Calu3 (cell line): ENCODE measurements around the gene CFAP77. TPM values are rescaled to one million over a fixed set of nuclear protein-coding genes. Genes with fewer than 3 reads are reported as not detected.

Experiments used
- BruUV-seq: library from RNA; stranded (reverse); fragments of 400-500 nt; replicated peaks from 2 replicates; lab custom pipeline; 2021; lab: Mats Ljungman, UMichigan
- CTCF ChIA-PET: fragments of 300-600 bp; sonication (Branson Sonifier 250); formaldehyde crosslinking; loops from one replicate; lab custom pipeline; 2022; ENCODE audit warnings: antibody characterized with exemption; lab: Charles Lee
- DNase-seq: peaks from one replicate; pipeline ENCODE4 v3.0.0; 2022
- H3K27ac Mint-ChIP-seq: one replicate; pipeline ENCODE4 v1.8.0; 2022; ENCODE audit warnings: mixed read lengths; ENCODE audit not compliant: unreplicated experiment
- H3K27me3 Mint-ChIP-seq: one replicate; pipeline ENCODE4 v1.8.0; 2022; ENCODE audit warnings: mixed read lengths; ENCODE audit not compliant: unreplicated experiment
- H3K36me3 Mint-ChIP-seq: one replicate; pipeline ENCODE4 v1.8.0; 2022; ENCODE audit warnings: mild to moderate bottlenecking, moderate library complexity, mixed read lengths; ENCODE audit not compliant: insufficient read depth, unreplicated experiment
- H3K4me1 Mint-ChIP-seq: one replicate; pipeline ENCODE4 v1.8.0; 2022; ENCODE audit warnings: mild to moderate bottlenecking, low read depth, mixed read lengths; ENCODE audit not compliant: unreplicated experiment
- H3K4me3 Mint-ChIP-seq: one replicate; pipeline ENCODE4 v1.8.0; 2022; ENCODE audit warnings: mild to moderate bottlenecking, low read depth, moderate library complexity, mixed read lengths; ENCODE audit not compliant: unreplicated experiment
- H3K9me3 Mint-ChIP-seq: one replicate; pipeline ENCODE4 v1.8.0; 2022; ENCODE audit warnings: low read depth, mixed read lengths; ENCODE audit not compliant: unreplicated experiment
- CTCF ChIP-seq: fragments of 200-600 bp; IDR thresholded peaks from one replicate; pipeline ENCODE4 v1.8.0; 2022; ENCODE audit warnings: antibody characterized with exemption; ENCODE audit not compliant: unreplicated experiment
- intact Hi-C: fragments of 100-400 bp; cut with micrococcal nuclease; formaldehyde crosslinking; loops from one replicate; pipeline ENCODE4 v1.10.0; 2022; ENCODE audit not compliant: unreplicated experiment
- total RNA-seq: library from RNA; stranded (reverse); gene quantifications from 2 replicates; pipeline ENCODE4 v1.2.3, GENCODE V29; 2022

Gene CFAP77
- total RNA-seq, 1 experiment from 2014 or later = not detected

GRCh38 chr9:132577119-132577518 is 167.1 kb downstream of the CFAP77 start:
- no peak overlapping the region for H3K4me3 Mint-ChIP-seq
- intact Hi-C loops = loop anchor here (5.0 kb wide), 1 partner anchor 165 kb away; the partner anchor contains the start of gene CFAP77
- H3K36me3 Mint-ChIP-seq = peaks cover 4% of the 10 kb centered on the region
- peaks cover 8% of the 10 kb centered on the region for H3K4me1 Mint-ChIP-seq
- BruUV-seq = no TSS peak
- CTCF ChIA-PET = interaction anchor here (0.7 kb wide), 1 partner anchor 31 kb away, joined by 11 read pairs; no protein-coding TSS in a partner anchor
- DNase-seq = no peak
- H3K9me3 Mint-ChIP-seq = no peaks in the 10 kb centered on the region
- peaks cover 52% of the 10 kb centered on the region for H3K27me3 Mint-ChIP-seq
- no peak overlapping the region for H3K27ac Mint-ChIP-seq
- TF ChIP-seq CTCF = no peak

- Mint-ChIP-seq H3K36me3 (peaks cover 4% of the 10 kb centered on the region), H3K27me3 (peaks cover 58% of the 10 kb centered on the region), H3K4me3 (no peak overlapping the region), H3K9me3 (no peaks in the 10 kb centered on the region), H3K4me1 (no peaks in the 10 kb centered on the region), H3K27ac (no peak overlapping the region)
- no peak for TF ChIP-seq CTCF
- CTCF ChIA-PET = no interaction called here
- no peak for DNase-seq
- BruUV-seq = no TSS peak
- intact Hi-C loops = loop anchor here (5.0 kb wide), 1 partner anchor 166 kb away; the partner anchor contains the start of gene CFAP77
Measured at GRCh38 chr9:132578367-132578932, 168.4 kb downstream of the CFAP77 start.

GRCh38 chr9:132579427-132579798 is 169.4 kb downstream of the CFAP77 start:
- no peaks in the 10 kb centered on the region for H3K9me3 Mint-ChIP-seq
- peaks cover 4% of the 10 kb centered on the region for H3K36me3 Mint-ChIP-seq
- intact Hi-C loops = loop anchor here (5.0 kb wide), 1 partner anchor 167 kb away; the partner anchor contains the start of gene CFAP77
- TF ChIP-seq CTCF = no peak
- H3K4me1 Mint-ChIP-seq = no peaks in the 10 kb centered on the region
- H3K4me3 Mint-ChIP-seq = no peak overlapping the region
- CTCF ChIA-PET = no interaction called here
- H3K27ac Mint-ChIP-seq = no peak overlapping the region
- peaks cover 68% of the 10 kb centered on the region for H3K27me3 Mint-ChIP-seq
- DNase-seq = no peak
- no TSS peak for BruUV-seq

- Mint-ChIP-seq H3K4me3 (peak within 1 kb of the TSS; percentile 70), H3K36me3 (no peaks in the 10 kb centered on the region), H3K27ac (no peak within 1 kb of the TSS), H3K27me3 (peaks cover 63% of the 10 kb centered on the region), H3K9me3 (no peaks in the 10 kb centered on the region), H3K4me1 (no peaks in the 10 kb centered on the region)
- intact Hi-C loops = no loop called here
- no peak for TF ChIP-seq CTCF
- BruUV-seq = no TSS peak
- DNase-seq = no peak
- CTCF ChIA-PET = no interaction called here
Measured at GRCh38 chr9:132582276-132582785, 172.3 kb downstream of the CFAP77 start, which contains the start of gene BARHL1. Gene BARHL1, plus strand, starts transcription at chr9:132582606. Its CDS starts 192 bp downstream, at chr9:132582798.
